Measurements from ENCODE around the gene AP1M1. TPM values are rescaled to one million over a fixed set of nuclear protein-coding genes. Genes with fewer than 3 reads are reported as not detected.

AP1M1 gene
- total and polyA plus RNA-seq, 2 donors (not counting 1 experiment from before 2014, with no cell fraction given) = 94.4 to 113 TPM

DNA sequence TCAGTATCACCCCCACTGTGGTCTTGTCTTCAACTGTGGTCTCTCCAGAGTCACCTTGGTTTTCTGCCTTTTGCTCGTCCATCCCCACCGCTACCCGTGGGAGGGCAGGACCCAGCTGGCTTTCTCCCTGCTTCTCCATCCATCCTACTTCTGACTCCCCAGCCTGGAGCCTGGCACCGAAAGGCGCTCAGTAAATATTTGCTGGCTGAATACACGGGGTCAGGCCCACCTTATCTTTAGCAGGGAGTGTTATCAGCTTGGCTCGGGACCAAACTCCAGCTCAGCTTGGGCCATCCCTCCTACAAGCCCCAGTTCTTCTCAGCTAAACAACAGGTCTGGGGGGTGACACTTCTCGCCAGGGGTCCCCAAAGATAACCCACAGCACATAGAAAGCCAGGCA lies 64.9 kb downstream of the AP1M1 start:
- Histone ChIP-seq H2AFZ (ENCODE audit: low read length) (no peak overlapping the region), H3K27ac (ENCODE audit: insufficient read depth, low read length) (no peak overlapping the region), H3K4me3 (replicated peaks in 1 of 4; ENCODE audit: control extremely low read depth in 1 of 4, insufficient read depth in 1 of 4, low read depth in 3 of 4, low read length in 4 of 4) (no peak overlapping the region), H3K4me1 (ENCODE audit: control insufficient read depth, extremely low read depth, insufficient read depth, low read length) (peaks cover 2% of the 10 kb centered on the region), H3K79me2 (ENCODE audit: control insufficient read depth, insufficient read depth, low read length) (no peaks in the 10 kb centered on the region), H3K4me2 (ENCODE audit: extremely low read depth, insufficient read depth, low read length) (no peak overlapping the region), H3K36me3 (ENCODE audit: control insufficient read depth, insufficient read depth, low read length) (no peaks in the 10 kb centered on the region), H3K27me3 (ENCODE audit: control insufficient read depth, insufficient read depth, low read length) (peaks cover 4% of the 10 kb centered on the region), H3K9ac (ENCODE audit: insufficient read depth, low read length) (no peak overlapping the region), H4K20me1 (ENCODE audit: control insufficient read depth, extremely low read depth, insufficient read depth, low read length) (no peaks in the 10 kb centered on the region), H3K9me3 (ENCODE audit: control insufficient read depth, insufficient read depth, low read depth, low read length) (no peaks in the 10 kb centered on the region)
- no peak for TF ChIP-seq EZH2 (IDR thresholded peaks at IDR 0.05; ENCODE audit: low read length, missing control alignments)
- DNase-seq (ENCODE audit: low read depth in 2 of 2) = no peak

- no peak overlapping the region for H3K9ac ChIP-seq (ENCODE audit: insufficient read depth, low read length)
- no peak overlapping the region for H2AFZ ChIP-seq (ENCODE audit: low read length)
- no peaks in the 10 kb centered on the region for H4K20me1 ChIP-seq (ENCODE audit: control insufficient read depth, extremely low read depth, insufficient read depth, low read length)
- peaks cover 4% of the 10 kb centered on the region for H3K27me3 ChIP-seq (ENCODE audit: control insufficient read depth, insufficient read depth, low read length)
- no peaks in the 10 kb centered on the region for H3K79me2 ChIP-seq (ENCODE audit: control insufficient read depth, insufficient read depth, low read length)
- no peak for DNase-seq (ENCODE audit: low read depth in 2 of 2)
- no peaks in the 10 kb centered on the region for H3K36me3 ChIP-seq (ENCODE audit: control insufficient read depth, insufficient read depth, low read length)
- H3K4me2 ChIP-seq (ENCODE audit: extremely low read depth, insufficient read depth, low read length) = no peak overlapping the region
- no peak overlapping the region for H3K27ac ChIP-seq (ENCODE audit: insufficient read depth, low read length)
- no peak overlapping the region for H3K4me3 ChIP-seq (replicated peaks in 1 of 4; ENCODE audit: control extremely low read depth in 1 of 4, insufficient read depth in 1 of 4, low read depth in 3 of 4, low read length in 4 of 4)
- no peaks in the 10 kb centered on the region for H3K9me3 ChIP-seq (ENCODE audit: control insufficient read depth, insufficient read depth, low read depth, low read length)
- TF ChIP-seq, protein P1, sequence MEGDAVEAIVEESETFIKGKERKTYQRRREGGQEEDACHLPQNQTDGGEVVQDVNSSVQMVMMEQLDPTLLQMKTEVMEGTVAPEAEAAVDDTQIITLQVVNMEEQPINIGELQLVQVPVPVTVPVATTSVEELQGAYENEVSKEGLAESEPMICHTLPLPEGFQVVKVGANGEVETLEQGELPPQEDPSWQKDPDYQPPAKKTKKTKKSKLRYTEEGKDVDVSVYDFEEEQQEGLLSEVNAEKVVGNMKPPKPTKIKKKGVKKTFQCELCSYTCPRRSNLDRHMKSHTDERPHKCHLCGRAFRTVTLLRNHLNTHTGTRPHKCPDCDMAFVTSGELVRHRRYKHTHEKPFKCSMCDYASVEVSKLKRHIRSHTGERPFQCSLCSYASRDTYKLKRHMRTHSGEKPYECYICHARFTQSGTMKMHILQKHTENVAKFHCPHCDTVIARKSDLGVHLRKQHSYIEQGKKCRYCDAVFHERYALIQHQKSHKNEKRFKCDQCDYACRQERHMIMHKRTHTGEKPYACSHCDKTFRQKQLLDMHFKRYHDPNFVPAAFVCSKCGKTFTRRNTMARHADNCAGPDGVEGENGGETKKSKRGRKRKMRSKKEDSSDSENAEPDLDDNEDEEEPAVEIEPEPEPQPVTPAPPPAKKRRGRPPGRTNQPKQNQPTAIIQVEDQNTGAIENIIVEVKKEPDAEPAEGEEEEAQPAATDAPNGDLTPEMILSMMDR (conservative IDR thresholded peaks at IDR 0.05 in 1 of 2, IDR thresholded peaks at IDR 0.05 in 1 of 2; ENCODE audit: low read depth in 1 of 2, low read length in 2 of 2) = no peak
- TF ChIP-seq EZH2 (IDR thresholded peaks at IDR 0.05; ENCODE audit: low read length, missing control alignments) = no peak
- H3K4me1 ChIP-seq (ENCODE audit: control insufficient read depth, extremely low read depth, insufficient read depth, low read length) = peaks cover 2% of the 10 kb centered on the region
These were observed 65.5 kb downstream of the AP1M1 start for GRCh38 chr19:16263141-16263761.

GRCh38 chr19:16265205-16265604 lies 67.5 kb downstream of the AP1M1 start:
- Histone ChIP-seq H3K9me3 (ENCODE audit: control insufficient read depth, insufficient read depth, low read depth, low read length) (no peaks in the 10 kb centered on the region), H3K9ac (ENCODE audit: insufficient read depth, low read length) (no peak overlapping the region), H3K4me3 (replicated peaks in 1 of 4; ENCODE audit: control extremely low read depth in 1 of 4, insufficient read depth in 1 of 4, low read depth in 3 of 4, low read length in 4 of 4) (no peak overlapping the region), H3K79me2 (ENCODE audit: control insufficient read depth, insufficient read depth, low read length) (no peaks in the 10 kb centered on the region), H3K27ac (ENCODE audit: insufficient read depth, low read length) (no peak overlapping the region), H3K27me3 (ENCODE audit: control insufficient read depth, insufficient read depth, low read length) (peaks cover 4% of the 10 kb centered on the region), H2AFZ (ENCODE audit: low read length) (no peak overlapping the region), H3K36me3 (ENCODE audit: control insufficient read depth, insufficient read depth, low read length) (no peaks in the 10 kb centered on the region), H3K4me1 (ENCODE audit: control insufficient read depth, extremely low read depth, insufficient read depth, low read length) (no peaks in the 10 kb centered on the region), H3K4me2 (ENCODE audit: extremely low read depth, insufficient read depth, low read length) (no peak overlapping the region), H4K20me1 (ENCODE audit: control insufficient read depth, extremely low read depth, insufficient read depth, low read length) (no peaks in the 10 kb centered on the region)
- TF ChIP-seq, protein P1 (conservative IDR thresholded peaks at IDR 0.05 in 1 of 2, IDR thresholded peaks at IDR 0.05 in 1 of 2; ENCODE audit: low read depth in 1 of 2, low read length in 2 of 2) = no peak
- no peak for TF ChIP-seq EZH2 (IDR thresholded peaks at IDR 0.05; ENCODE audit: low read length, missing control alignments)
- DNase-seq (ENCODE audit: low read depth in 2 of 2) = no peak

Data from fibroblast of lung (primary cell).